MM.1S (cell line): ENCODE data around the gene IL6ST.

Source experiments
- CTCF ChIP-seq: fragments of 300-600 bp; sonication (generic); IDR thresholded peaks from 2 replicates; pipeline ENCODE4 v1.5.1; 2016; ENCODE audit warnings: antibody characterized with exemption, low read length, mixed read lengths
- EZH2 ChIP-seq: fragments of 300-600 bp; sonication (generic); optimal IDR thresholded peaks from 2 replicates; pipeline ENCODE3; 2017; ENCODE audit warnings: low read depth, mild to moderate bottlenecking, antibody characterized with exemption, low read length, mixed read lengths

GRCh38 chr5:56012281-56012963 lies 17.7 kb upstream of the IL6ST start:
- TF ChIP-seq CTCF, result no peak
- no peak for TF ChIP-seq EZH2
